Activated CD4-positive, alpha-beta T cell treated with anti-CD3 and anti-CD28 coated beads, Interleukin-2, amount 10 ng/mL, durations not matched to agents 7 days and 5 days (primary cell): ENCODE results near the gene ARL4D. TPM values are rescaled to one million over a fixed set of nuclear protein-coding genes. Genes with fewer than 3 reads are reported as not detected.

ENCODE experiments used
- CTCF ChIA-PET: fragments of 350-600 bp; sonication (Branson Sonifier 250); formaldehyde crosslinking; loops from one replicate; lab custom pipeline; 2021; ENCODE audit warnings: antibody characterized with exemption; lab: Charles Lee
- POLR2A ChIA-PET: fragments of 350-600 bp; sonication (Branson Sonifier 250); formaldehyde crosslinking; loops from one replicate; lab custom pipeline; 2021; ENCODE audit warnings: antibody characterized with exemption; lab: Charles Lee
- DNase-seq: peaks from one replicate; pipeline ENCODE4 v3.0.0-alpha.2; 2020
- H3K27ac Mint-ChIP-seq: one replicate; pipeline ENCODE4 v1.8.0; 2021; ENCODE audit warnings: mild to moderate bottlenecking, moderate library complexity, mixed read lengths
- H3K27me3 Mint-ChIP-seq: one replicate; pipeline ENCODE4 v1.8.0; 2021; ENCODE audit warnings: mixed read lengths
- H3K36me3 Mint-ChIP-seq: one replicate; pipeline ENCODE4 v1.8.0; 2021; ENCODE audit warnings: low read depth, mixed read lengths
- H3K4me1 Mint-ChIP-seq: one replicate; pipeline ENCODE4 v1.8.0; 2021; ENCODE audit warnings: mixed read lengths
- H3K4me3 Mint-ChIP-seq: one replicate; pipeline ENCODE4 v1.8.0; 2021; ENCODE audit warnings: mild to moderate bottlenecking, moderate library complexity, mixed read lengths
- H3K9me3 Mint-ChIP-seq: one replicate; pipeline ENCODE4 v1.8.0; 2021; ENCODE audit warnings: mixed read lengths
- total RNA-seq, 2 experiments: library from RNA; stranded (reverse); gene quantifications; one replicate each; pipeline ENCODE4 v1.2.3, GENCODE V29; 2021

ARL4D gene
- total RNA-seq, 2 experiments from 2014 or later: 2.1 to 2.2 TPM

DNA sequence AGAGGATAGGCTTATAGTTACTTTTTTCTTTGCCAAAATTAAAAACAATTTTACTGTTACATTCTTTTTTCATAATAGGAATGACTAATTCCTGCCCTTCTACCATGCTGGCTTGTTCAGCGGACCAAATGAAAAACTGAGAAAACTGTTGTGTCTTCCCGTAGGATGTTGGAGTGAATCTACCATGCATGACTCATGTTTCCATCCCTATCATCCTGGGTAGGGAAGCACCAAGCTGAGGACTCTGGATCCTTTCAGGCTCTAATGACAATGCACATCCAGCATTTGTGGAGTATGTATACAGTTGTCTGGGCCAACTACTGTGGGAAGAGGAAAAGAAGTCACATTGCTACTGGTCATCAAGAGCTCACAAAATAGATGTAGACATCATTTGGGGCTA, 43.9 kb downstream of the ARL4D start:
- Mint-ChIP-seq H3K36me3 (no peaks in the 10 kb centered on the region), H3K9me3 (no peaks in the 10 kb centered on the region), H3K4me1 (no peaks in the 10 kb centered on the region), H3K4me3 (no peak overlapping the region), H3K27ac (no peak overlapping the region), H3K27me3 (peaks cover 13% of the 10 kb centered on the region)
- DNase-seq: no peak
- POLR2A ChIA-PET: no interaction called here
- CTCF ChIA-PET: no interaction called here

DNA sequence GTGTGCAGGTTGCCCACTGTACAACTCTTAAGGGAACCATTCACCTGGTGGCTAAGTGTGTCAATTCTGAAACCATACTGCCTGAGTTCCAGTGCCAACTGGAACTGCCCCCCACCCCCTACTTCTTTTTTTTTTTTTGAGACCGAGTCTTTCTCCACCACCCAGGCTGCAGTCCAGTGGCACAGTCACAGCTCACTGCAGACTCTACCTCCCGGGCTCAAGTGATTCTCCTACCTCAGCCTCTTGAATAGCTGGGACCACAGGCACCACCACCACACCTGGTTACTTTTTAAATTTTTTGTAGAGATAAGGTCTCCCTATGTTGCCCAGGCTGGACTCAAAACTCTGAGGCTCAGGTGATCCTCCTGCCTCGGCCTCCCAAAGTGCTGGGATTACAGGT, 44.6 kb downstream of the ARL4D start:
- no peaks in the 10 kb centered on the region for H3K36me3 Mint-ChIP-seq
- H3K4me3 Mint-ChIP-seq: no peak overlapping the region
- no peak for DNase-seq
- peaks cover 13% of the 10 kb centered on the region for H3K27me3 Mint-ChIP-seq
- H3K4me1 Mint-ChIP-seq: no peaks in the 10 kb centered on the region
- ChIA-PET POLR2A (no interaction called here), CTCF (no interaction called here)
- no peaks in the 10 kb centered on the region for H3K9me3 Mint-ChIP-seq
- H3K27ac Mint-ChIP-seq: no peak overlapping the region

DNA sequence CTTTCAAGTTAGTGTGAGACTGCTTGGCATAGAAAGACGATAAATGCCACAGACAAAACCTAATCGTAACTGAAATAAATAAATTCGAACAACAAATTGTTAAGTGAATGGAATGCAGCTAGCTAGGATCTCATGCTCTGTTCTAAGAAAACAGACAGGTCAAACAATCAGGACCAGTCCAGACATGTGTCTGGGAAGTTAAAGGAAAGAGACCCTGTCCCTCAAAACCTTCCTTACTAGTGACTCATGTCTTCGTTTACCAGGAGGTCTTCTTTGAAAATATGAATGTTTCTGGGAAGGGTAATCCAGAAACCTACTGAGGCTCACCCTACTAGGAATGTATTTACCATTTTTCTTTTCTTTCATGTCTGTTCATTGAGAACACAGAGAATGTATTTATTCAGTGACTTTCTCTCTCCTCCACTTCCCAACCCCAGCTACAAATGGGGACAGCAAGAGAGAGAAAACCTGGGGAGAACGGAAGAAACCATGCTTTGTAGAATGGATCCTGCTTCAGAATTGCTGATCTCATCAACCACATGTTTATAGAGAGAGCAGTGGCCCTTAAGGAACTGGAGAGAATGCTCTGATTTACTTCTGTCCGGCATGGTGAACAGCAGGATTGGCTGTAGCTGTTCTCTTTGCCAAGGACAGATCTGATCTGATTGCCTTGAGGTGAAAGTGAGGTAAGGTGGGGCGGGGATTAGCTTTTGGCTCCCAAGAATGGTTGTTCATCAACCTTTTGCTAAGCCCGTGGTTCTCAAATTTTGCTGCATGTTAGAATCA, 45.6 kb downstream of the ARL4D start:
- POLR2A ChIA-PET: no interaction called here
- H3K36me3 Mint-ChIP-seq: no peaks in the 10 kb centered on the region

DNA sequence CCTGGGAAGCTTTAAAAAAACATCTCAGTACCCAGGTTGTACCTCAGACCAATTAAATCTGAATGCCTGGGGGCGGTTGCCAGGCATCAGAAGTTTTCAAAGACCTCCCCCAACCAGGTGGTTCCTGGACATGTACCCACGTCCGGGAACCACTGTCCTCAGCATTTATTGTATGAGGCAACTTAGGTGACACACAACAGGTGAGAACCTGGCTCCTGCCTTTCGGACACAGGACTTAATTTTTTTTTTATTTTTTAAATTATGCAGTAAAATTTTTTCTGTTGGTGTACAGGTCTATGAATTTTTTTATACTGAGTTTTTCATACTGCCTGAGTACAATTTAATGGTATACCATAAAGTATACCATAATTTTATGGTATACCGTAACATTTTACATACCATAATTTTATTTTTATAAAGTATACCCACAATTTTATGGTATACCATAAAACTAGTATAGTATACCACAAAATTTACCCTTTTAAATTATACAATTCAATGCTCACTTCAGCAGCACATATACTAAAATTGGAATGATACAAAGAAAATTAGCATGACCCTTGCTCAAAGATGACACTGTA, 46.3 kb downstream of the ARL4D start:
- CTCF ChIA-PET: interaction anchor here (0.9 kb wide), 1 partner anchor 39 kb away, joined by 3 read pairs; the partner anchor contains the start of gene DHX8
- no peak for DNase-seq
- Mint-ChIP-seq H3K4me1 (no peaks in the 10 kb centered on the region), H3K27ac (no peak overlapping the region), H3K4me3 (no peak overlapping the region), H3K9me3 (no peaks in the 10 kb centered on the region), H3K27me3 (peaks cover 15% of the 10 kb centered on the region), H3K36me3 (no peaks in the 10 kb centered on the region)
- POLR2A ChIA-PET: no interaction called here

More for the DNA sequence above, 45.6 kb downstream of the ARL4D start:
- Mint-ChIP-seq H3K27ac (no peak overlapping the region), H3K4me1 (no peaks in the 10 kb centered on the region), H3K27me3 (peaks cover 15% of the 10 kb centered on the region), H3K4me3 (no peak overlapping the region), H3K9me3 (no peaks in the 10 kb centered on the region)
- CTCF ChIA-PET: interaction anchor here (0.9 kb wide), 1 partner anchor 40 kb away, joined by 3 read pairs; the partner anchor contains the start of gene DHX8
- DNase-seq: no peak

DNA sequence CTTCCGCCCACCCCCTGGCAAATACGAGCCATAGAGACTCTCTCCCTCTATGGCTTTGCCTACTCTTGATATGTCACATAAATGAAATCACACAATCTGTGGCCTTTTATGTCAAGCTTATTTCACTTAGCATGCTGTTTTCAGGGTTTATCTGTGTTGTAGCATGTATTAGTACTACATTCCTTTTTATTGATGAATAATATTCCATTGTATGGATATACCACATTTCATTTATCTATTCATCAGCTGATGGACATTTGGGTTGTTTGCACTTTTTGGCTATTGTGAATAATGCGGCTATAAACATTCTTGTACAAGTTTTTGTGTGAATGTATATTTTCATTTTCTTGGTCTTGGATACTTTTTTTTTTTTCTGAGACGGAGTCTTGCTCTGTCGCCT, 48.0 kb downstream of the ARL4D start:
- Mint-ChIP-seq H3K27me3 (peaks cover 15% of the 10 kb centered on the region), H3K4me1 (no peaks in the 10 kb centered on the region), H3K36me3 (no peaks in the 10 kb centered on the region), H3K27ac (no peak overlapping the region), H3K9me3 (no peaks in the 10 kb centered on the region), H3K4me3 (no peak overlapping the region)
- POLR2A ChIA-PET: interaction anchor here (0.7 kb wide), 2 partner anchors 11 to 48 kb away, joined by 3 to 14 read pairs; partner anchors contain the start of gene ARL4D
- no peak for DNase-seq
- CTCF ChIA-PET: interaction anchor here (1.1 kb wide), 1 partner anchor 35 kb away, joined by 3 read pairs; no protein-coding TSS in a partner anchor

DNA sequence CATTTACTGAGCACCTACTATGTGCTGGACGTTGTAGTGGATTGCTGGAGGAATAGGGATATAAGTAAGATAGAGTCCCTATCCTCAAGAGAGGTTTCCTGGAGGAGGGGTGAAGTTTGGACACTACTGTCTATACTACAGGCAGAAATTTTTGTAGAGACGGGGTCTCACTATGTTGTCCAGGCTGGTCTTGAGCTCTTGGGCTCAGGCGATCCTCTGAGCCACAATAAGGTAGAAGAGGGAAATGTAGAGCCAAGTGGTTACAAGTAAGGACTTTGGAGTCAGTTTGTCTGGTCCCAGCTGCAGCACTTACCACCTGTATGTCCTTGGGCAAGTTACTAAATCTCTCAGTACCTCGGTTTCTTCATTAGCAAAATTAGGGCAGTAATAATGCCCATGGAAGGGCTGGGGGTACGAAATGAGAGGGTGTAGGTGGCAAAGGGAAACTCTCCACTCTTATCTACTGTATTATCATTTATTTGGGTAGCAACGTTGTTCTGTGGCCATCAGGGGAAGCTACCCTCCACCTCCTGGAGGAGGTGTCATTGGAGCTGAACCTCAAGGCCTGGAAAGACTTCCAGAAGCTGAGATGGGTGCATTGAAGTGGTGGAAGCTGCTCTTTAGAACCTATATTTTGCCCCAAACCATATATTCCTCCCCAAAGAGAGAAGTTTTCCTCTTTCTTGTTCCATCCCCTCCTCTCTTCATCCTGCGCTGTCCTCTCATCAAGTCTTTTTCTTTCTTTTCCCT, 50.1 kb downstream of the ARL4D start:
- CTCF ChIA-PET: interaction anchor here (0.9 to 1.2 kb wide), 2 partner anchors 47 to 55 kb away, joined by 3 read pairs; no protein-coding TSS in a partner anchor
- no peaks in the 10 kb centered on the region for H3K9me3 Mint-ChIP-seq
- no peak overlapping the region for H3K4me3 Mint-ChIP-seq
- peaks cover 12% of the 10 kb centered on the region for H3K27me3 Mint-ChIP-seq
- H3K36me3 Mint-ChIP-seq: no peaks in the 10 kb centered on the region
- no peaks in the 10 kb centered on the region for H3K4me1 Mint-ChIP-seq
- POLR2A ChIA-PET: no interaction called here
- H3K27ac Mint-ChIP-seq: no peak overlapping the region
- DNase-seq: no peak

DNA sequence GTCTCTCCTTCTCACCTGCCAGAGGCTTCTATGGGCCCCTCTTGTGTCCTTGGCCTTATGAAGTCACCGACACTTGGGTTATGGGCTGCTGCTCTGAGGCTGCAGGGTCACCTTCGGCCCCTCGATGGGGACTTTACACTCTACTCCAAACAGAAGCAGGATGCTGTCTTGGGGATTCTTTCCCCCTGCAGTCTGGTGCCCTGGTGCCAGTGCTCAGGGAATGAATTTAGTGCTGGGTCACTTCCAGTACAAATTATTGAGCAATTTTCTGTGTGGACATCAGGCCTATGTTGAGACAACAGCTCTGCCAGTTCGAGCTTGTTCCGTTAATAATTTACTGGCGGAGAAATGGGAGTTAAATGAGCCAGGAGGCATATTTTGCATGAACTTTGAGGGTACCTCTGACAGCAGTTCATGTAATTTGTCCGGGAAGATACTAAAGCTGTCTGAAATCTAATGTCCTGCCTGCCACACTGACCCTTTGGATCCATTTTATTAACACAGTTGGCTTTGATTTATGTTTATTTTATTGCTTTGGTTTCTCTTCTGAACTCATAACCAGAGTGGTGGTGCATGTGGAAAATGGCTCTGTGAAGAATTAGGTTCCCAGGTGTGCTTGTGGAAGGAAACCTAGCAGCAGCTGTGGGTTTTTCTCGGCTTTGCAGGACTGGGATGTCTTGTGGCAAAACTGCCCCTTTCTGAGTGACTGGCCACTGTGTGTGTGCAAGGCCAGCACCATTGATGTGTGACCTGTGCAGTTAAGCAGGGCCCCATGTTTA, 50.9 kb downstream of the ARL4D start:
- Mint-ChIP-seq H3K9me3 (no peaks in the 10 kb centered on the region), H3K27ac (no peak overlapping the region), H3K27me3 (peaks cover 6% of the 10 kb centered on the region), H3K4me3 (no peak overlapping the region), H3K4me1 (no peaks in the 10 kb centered on the region), H3K36me3 (no peaks in the 10 kb centered on the region)
- POLR2A ChIA-PET: no interaction called here
- CTCF ChIA-PET: interaction anchor here (0.9 to 1.2 kb wide), 2 partner anchors 48 to 56 kb away, joined by 3 read pairs; no protein-coding TSS in a partner anchor
- DNase-seq: no peak

Other genes with a start within 250 kb of the ARL4D start
- gene NBR1, start 227.8 kb upstream of the ARL4D start, total RNA-seq: 10 to 100 TPM; 53.9 to 54.3 TPM
- gene TMEM106A, start 187.1 kb upstream of the ARL4D start, total RNA-seq: 10 to 100 TPM; 11.7 to 11.8 TPM
- not detected for gene CCDC200, start 170.4 kb upstream of the ARL4D start, total RNA-seq
- 1,000 to 10,000 TPM; 5,823 to 8,052 TPM for gene RNU2-1, start 165.0 kb upstream of the ARL4D start, total RNA-seq
- gene DHX8, start 85.0 kb downstream of the ARL4D start, total RNA-seq: 10 to 100 TPM; 56.0 to 78.8 TPM
- under 1 TPM in 1 of 2 experiments, not detected in 1; 0.12 TPM for gene ETV4, start 147.3 kb downstream of the ARL4D start, total RNA-seq